Measurements from ENCODE around the gene ALDH1A3.

ALDH1A3 gene

GRCh38 chr15:100885116-100885515 is 5.5 kb downstream of the ALDH1A3 start:
- no peak for DNase-seq

GRCh38 chr15:100885811-100886210 is 6.2 kb downstream of the ALDH1A3 start:
- DNase-seq, result no peak

- no peak for DNase-seq
These were observed 7.7 kb downstream of the ALDH1A3 start for GRCh38 chr15:100887211-100887913.

GRCh38 chr15:100889385-100890050 is 9.9 kb downstream of the ALDH1A3 start:
- DNase-seq, result no peak

- DNase-seq, result no peak
These were observed 10.6 kb downstream of the ALDH1A3 start for GRCh38 chr15:100890051-100890720.

GRCh38 chr15:100890850-100891249 is 11.2 kb downstream of the ALDH1A3 start:
- no peak for DNase-seq

- DNase-seq, result peak; percentile 19
These were observed 11.8 kb downstream of the ALDH1A3 start for GRCh38 chr15:100891307-100892012.

- DNase-seq, result no peak
These were observed 12.4 kb downstream of the ALDH1A3 start for GRCh38 chr15:100892013-100892355.

GRCh38 chr15:100893261-100893963 is 13.8 kb downstream of the ALDH1A3 start:
- peak; percentile 2 for DNase-seq

GRCh38 chr15:100893964-100894295 is 14.3 kb downstream of the ALDH1A3 start:
- no peak for DNase-seq

GRCh38 chr15:100895721-100896120 is 16.1 kb downstream of the ALDH1A3 start:
- DNase-seq, result peak; percentile 11

GRCh38 chr15:100897221-100898151 is 17.9 kb downstream of the ALDH1A3 start:
- peak; percentile 19 for DNase-seq

GRCh38 chr15:100898152-100898490 is 18.5 kb downstream of the ALDH1A3 start:
- peak; percentile 1 for DNase-seq

- peak; percentile 5 for DNase-seq
These were observed 19.2 kb downstream of the ALDH1A3 start for GRCh38 chr15:100898661-100899462.

- no peak for DNase-seq
These were observed 20.0 kb downstream of the ALDH1A3 start for GRCh38 chr15:100899601-100900000.

GRCh38 chr15:100900136-100900794 is 20.6 kb downstream of the ALDH1A3 start:
- no peak for DNase-seq

GRCh38 chr15:100900795-100901169 is 21.2 kb downstream of the ALDH1A3 start:
- peak; percentile 10 for DNase-seq

GRCh38 chr15:100901296-100901695 is 21.7 kb downstream of the ALDH1A3 start:
- DNase-seq, result no peak

GRCh38 chr15:100901702-100902435 is 22.2 kb downstream of the ALDH1A3 start:
- DNase-seq, result no peak

All from stimulated activated CD8-positive, alpha-beta memory T cell treated with anti-CD3 and anti-CD28 coated beads, Interleukin-4, amount 100 ng/mL, for 48 hours (primary cell).